ENCODE data around the gene STAM2. TPM values are rescaled to one million over a fixed set of nuclear protein-coding genes. Genes with fewer than 3 reads are reported as not detected.
"Not testable (repeated sequence)": the region's sequence is repeated elsewhere in the genome, so short reads cannot be mapped to it uniquely, and the experiment has no call there.

STAM2 gene
- total and polyA plus RNA-seq, 2 donors from 2014 or later: 12.5 to 41.1 TPM

- DNase-seq: no peak
- H3K27me3 ChIP-seq (ENCODE audit: control insufficient read depth, insufficient read depth, low read length): no peaks in the 10 kb centered on the region
Measured at GRCh38 chr2:152092095-152092494, 83.5 kb downstream of the STAM2 start.

GRCh38 chr2:152090726-152091125, 84.8 kb downstream of the STAM2 start:
- H3K9ac ChIP-seq (ENCODE audit: low read length in 3 of 3); H3K36me3 ChIP-seq (ENCODE audit: control insufficient read depth in 2 of 3, insufficient read depth in 3 of 3, low read length in 3 of 3); FAIRE-seq; H3K9me3 ChIP-seq (ENCODE audit: control insufficient read depth in 2 of 3, insufficient read depth in 1 of 3, low read length in 3 of 3); H3K27ac ChIP-seq (ENCODE audit: low read depth in 2 of 2, low read length in 2 of 2); intact Hi-C loops (cut with DNase I); H3K4me1 ChIP-seq (ENCODE audit: control insufficient read depth in 2 of 3, insufficient read depth in 2 of 3, low read depth in 1 of 3, low read length in 3 of 3); H3K27me3 ChIP-seq (ENCODE audit: control insufficient read depth, insufficient read depth, low read length); DNase-seq; H3K4me3 ChIP-seq (ENCODE audit: low read length in 3 of 3): not testable (repeated sequence)

More at GRCh38 chr2:152092095-152092494, 83.5 kb downstream of the STAM2 start:
- no peak for FAIRE-seq
- H3K4me1 ChIP-seq (ENCODE audit: control insufficient read depth in 2 of 3, insufficient read depth in 2 of 3, low read depth in 1 of 3, low read length in 3 of 3): no peaks in the 10 kb centered on the region
- intact Hi-C loops (cut with DNase I): no loop called here
- no peak overlapping the region for H3K9ac ChIP-seq (ENCODE audit: low read length in 3 of 3)
- no peak overlapping the region for H3K4me3 ChIP-seq (ENCODE audit: low read length in 3 of 3)
- H3K9me3 ChIP-seq (ENCODE audit: control insufficient read depth in 2 of 3, insufficient read depth in 1 of 3, low read length in 3 of 3): no peaks in the 10 kb centered on the region
- TF ChIP-seq, protein P1, sequence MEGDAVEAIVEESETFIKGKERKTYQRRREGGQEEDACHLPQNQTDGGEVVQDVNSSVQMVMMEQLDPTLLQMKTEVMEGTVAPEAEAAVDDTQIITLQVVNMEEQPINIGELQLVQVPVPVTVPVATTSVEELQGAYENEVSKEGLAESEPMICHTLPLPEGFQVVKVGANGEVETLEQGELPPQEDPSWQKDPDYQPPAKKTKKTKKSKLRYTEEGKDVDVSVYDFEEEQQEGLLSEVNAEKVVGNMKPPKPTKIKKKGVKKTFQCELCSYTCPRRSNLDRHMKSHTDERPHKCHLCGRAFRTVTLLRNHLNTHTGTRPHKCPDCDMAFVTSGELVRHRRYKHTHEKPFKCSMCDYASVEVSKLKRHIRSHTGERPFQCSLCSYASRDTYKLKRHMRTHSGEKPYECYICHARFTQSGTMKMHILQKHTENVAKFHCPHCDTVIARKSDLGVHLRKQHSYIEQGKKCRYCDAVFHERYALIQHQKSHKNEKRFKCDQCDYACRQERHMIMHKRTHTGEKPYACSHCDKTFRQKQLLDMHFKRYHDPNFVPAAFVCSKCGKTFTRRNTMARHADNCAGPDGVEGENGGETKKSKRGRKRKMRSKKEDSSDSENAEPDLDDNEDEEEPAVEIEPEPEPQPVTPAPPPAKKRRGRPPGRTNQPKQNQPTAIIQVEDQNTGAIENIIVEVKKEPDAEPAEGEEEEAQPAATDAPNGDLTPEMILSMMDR (IDR thresholded peaks at IDR 0.05; ENCODE audit: borderline replicate concordance, extremely low read depth, insufficient read depth): no peak
- H3K36me3 ChIP-seq (ENCODE audit: control insufficient read depth in 2 of 3, insufficient read depth in 3 of 3, low read length in 3 of 3): no peaks in the 10 kb centered on the region
- H3K27ac ChIP-seq (ENCODE audit: low read depth in 2 of 2, low read length in 2 of 2): no peak overlapping the region

DNA sequence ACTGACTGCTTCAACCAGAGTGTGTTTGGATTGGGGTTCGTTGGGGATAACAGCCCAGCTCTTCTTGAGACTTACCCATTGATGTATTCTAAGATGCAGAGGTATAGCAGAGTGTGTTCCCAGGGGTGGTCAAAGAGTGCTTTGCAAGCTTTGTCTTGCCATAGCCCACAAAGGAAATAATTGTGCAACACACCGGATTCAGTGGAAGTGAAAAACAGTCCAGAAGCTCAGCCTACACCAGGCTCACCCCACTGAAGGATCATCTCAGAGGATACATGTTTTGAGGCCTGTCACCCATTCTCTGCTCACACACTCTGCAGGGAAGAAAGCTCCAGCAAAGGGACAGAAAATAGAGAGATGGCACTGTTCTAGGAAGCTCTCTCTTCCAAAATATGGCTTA, 86.3 kb downstream of the STAM2 start:
- TF ChIP-seq, protein P1 (IDR thresholded peaks at IDR 0.05; ENCODE audit: borderline replicate concordance, extremely low read depth, insufficient read depth): no peak
- no peak for FAIRE-seq
- intact Hi-C loops (cut with DNase I): no loop called here
- DNase-seq: no peak
- Histone ChIP-seq H3K36me3 (ENCODE audit: control insufficient read depth in 2 of 3, insufficient read depth in 3 of 3, low read length in 3 of 3) (no peaks in the 10 kb centered on the region), H3K9ac (ENCODE audit: low read length in 3 of 3) (no peak overlapping the region), H3K27me3 (ENCODE audit: control insufficient read depth, insufficient read depth, low read length) (no peaks in the 10 kb centered on the region), H3K27ac (ENCODE audit: low read depth in 2 of 2, low read length in 2 of 2) (no peak overlapping the region), H3K4me3 (ENCODE audit: low read length in 3 of 3) (no peak overlapping the region), H3K4me1 (ENCODE audit: control insufficient read depth in 2 of 3, insufficient read depth in 2 of 3, low read depth in 1 of 3, low read length in 3 of 3) (no peaks in the 10 kb centered on the region), H3K9me3 (ENCODE audit: control insufficient read depth in 2 of 3, insufficient read depth in 1 of 3, low read length in 3 of 3) (no peaks in the 10 kb centered on the region)

- no peaks in the 10 kb centered on the region for H3K9me3 ChIP-seq (ENCODE audit: control insufficient read depth in 2 of 3, insufficient read depth in 1 of 3, low read length in 3 of 3)
- H3K9ac ChIP-seq (ENCODE audit: low read length in 3 of 3): no peak overlapping the region
- no peaks in the 10 kb centered on the region for H3K27me3 ChIP-seq (ENCODE audit: control insufficient read depth, insufficient read depth, low read length)
- H3K4me3 ChIP-seq (ENCODE audit: low read length in 3 of 3): no peak overlapping the region
- FAIRE-seq (no peak), DNase-seq (no peak)
- TF ChIP-seq, protein P1 (IDR thresholded peaks at IDR 0.05; ENCODE audit: borderline replicate concordance, extremely low read depth, insufficient read depth): no peak
- H3K27ac ChIP-seq (ENCODE audit: low read depth in 2 of 2, low read length in 2 of 2): no peak overlapping the region
- no peaks in the 10 kb centered on the region for H3K4me1 ChIP-seq (ENCODE audit: control insufficient read depth in 2 of 3, insufficient read depth in 2 of 3, low read depth in 1 of 3, low read length in 3 of 3)
- intact Hi-C loops (cut with DNase I): no loop called here
- no peaks in the 10 kb centered on the region for H3K36me3 ChIP-seq (ENCODE audit: control insufficient read depth in 2 of 3, insufficient read depth in 3 of 3, low read length in 3 of 3)
Measured at GRCh38 chr2:152088006-152088405, 87.6 kb downstream of the STAM2 start.
